ENCODE data around the gene PTGS1. TPM values are rescaled to one million over a fixed set of nuclear protein-coding genes. Genes with fewer than 3 reads are reported as not detected.

The PTGS1 gene
- total RNA-seq, 4 donors from 2014 or later = 2.2 to 7.3 (median 4.4) TPM

GRCh38 chr9:122368642-122369041, 2.2 kb upstream of the PTGS1 start:
- DNase-seq (ENCODE audit: low spot score in 2 of 2) = no peak
- WGBS, 2 donors = 89 to 100% methylated on average over 1 of the region's 1 CpG
- TF ChIP-seq CTCF (IDR thresholded peaks at IDR 0.05) (no peak), POLR2A (IDR thresholded peaks at IDR 0.05) (no peak), EP300 (IDR thresholded peaks at IDR 0.05) (no peak)

GRCh38 chr9:122370303-122370702, 521 bp upstream of the PTGS1 start:
- Histone ChIP-seq H3K9me3 (peaks cover 0 to 7% (median 0%) of the 10 kb centered on the region in 4 donors), H3K4me1 (peaks cover 0 to 23% (median under 1%) of the 10 kb centered on the region in 4 donors), H3K36me3 (no peaks in the 10 kb centered on the region), H3K4me3 (peak overlapping the region in 2 of 4 donors; percentile 41 to 50), H3K27me3 (peaks cover 0 to 9% of the 10 kb centered on the region in 2 donors), H3K27ac (peak overlapping the region in 1 of 4 donors; percentile 45)
- WGBS, 2 donors = 63 to 76% methylated on average over 5 of the region's 5 CpGs
- no peak for DNase-seq (ENCODE audit: low spot score in 2 of 2)
- TF ChIP-seq POLR2A (IDR thresholded peaks at IDR 0.05) (no peak), EP300 (IDR thresholded peaks at IDR 0.05) (no peak), CTCF (IDR thresholded peaks at IDR 0.05) (no peak)

More at GRCh38 chr9:122368642-122369041, 2.2 kb upstream of the PTGS1 start:
- H3K4me3 ChIP-seq = no peak overlapping the region
- no peak overlapping the region for H3K27ac ChIP-seq
- no peaks in the 10 kb centered on the region for H3K36me3 ChIP-seq
- peaks cover 0 to 9% of the 10 kb centered on the region in 2 donors for H3K27me3 ChIP-seq
- peaks cover 0 to 7% (median 0%) of the 10 kb centered on the region in 4 donors for H3K9me3 ChIP-seq
- H3K4me1 ChIP-seq = peaks cover 0 to 15% (median 0%) of the 10 kb centered on the region in 4 donors

- Histone ChIP-seq H3K36me3 (no peaks in the 10 kb centered on the region), H3K4me1 (peaks cover 0 to 37% (median 3%) of the 10 kb centered on the region in 4 donors), H3K27me3 (peaks cover 0 to 9% of the 10 kb centered on the region in 2 donors), H3K4me3 (no peak overlapping the region), H3K9me3 (peaks cover 0 to 7% (median 0%) of the 10 kb centered on the region in 4 donors), H3K27ac (no peak overlapping the region)
- WGBS, 2 donors = 85 to 90% methylated on average over 8 of the region's 8 CpGs
- TF ChIP-seq EP300 (IDR thresholded peaks at IDR 0.05) (no peak), POLR2A (IDR thresholded peaks at IDR 0.05) (no peak), CTCF (IDR thresholded peaks at IDR 0.05) (no peak)
- DNase-seq (ENCODE audit: low spot score in 2 of 2) = no peak
Measured at GRCh38 chr9:122371846-122372245, 1.0 kb downstream of the PTGS1 start.

GRCh38 chr9:122372856-122373845, 2.3 kb downstream of the PTGS1 start:
- TF ChIP-seq CTCF (IDR thresholded peaks at IDR 0.05) (no peak), POLR2A (IDR thresholded peaks at IDR 0.05) (no peak), EP300 (IDR thresholded peaks at IDR 0.05) (no peak)

More at GRCh38 chr9:122372856-122373845, 2.3 kb downstream of the PTGS1 start:
- DNase-seq (ENCODE audit: low spot score in 2 of 2) = no peak
- peaks cover 0 to 37% (median 3%) of the 10 kb centered on the region in 4 donors for H3K4me1 ChIP-seq
- H3K36me3 ChIP-seq = no peaks in the 10 kb centered on the region
- no peak overlapping the region for H3K27ac ChIP-seq
- WGBS, 2 donors = 78 to 83% methylated on average over 19 of the region's 19 CpGs
- H3K27me3 ChIP-seq = peaks cover 0 to 9% of the 10 kb centered on the region in 2 donors
- no peak overlapping the region for H3K4me3 ChIP-seq
- peaks cover 0 to 7% (median 0%) of the 10 kb centered on the region in 4 donors for H3K9me3 ChIP-seq
